Erythroblast (primary cell): ENCODE results near the gene CCDC136.

Experiments
- GATA1 ChIP-seq: IDR thresholded peaks from 2 replicates; pipeline ENCODE4 v1.6.1; 2011; ENCODE audit warnings: low read depth, mild to moderate bottlenecking, control low read depth, low read length, moderate library complexity
- POLR2A ChIP-seq: IDR thresholded peaks from 2 replicates; pipeline ENCODE4 v1.6.1; 2011; ENCODE audit warnings: mild to moderate bottlenecking, low read length

GRCh38 chr7:128868624-128869137 is 76.9 kb downstream of the CCDC136 start:
- TF ChIP-seq POLR2A (no peak), GATA1 (no peak)
